Tibial nerve (tissue), 4 donors: Measurements from ENCODE around the gene TAF9. TPM values are rescaled to one million over a fixed set of nuclear protein-coding genes. Genes with fewer than 3 reads are reported as not detected.
"Not testable (repeated sequence)": the region's sequence is repeated elsewhere in the genome, so short reads cannot be mapped to it uniquely, and the experiment has no call there.

Source experiments
- DNase-seq, 2 donors: peaks; one replicate each; pipeline ENCODE4 v3.0.0-alpha.2; 2019; ENCODE audit warnings: low spot score in 2 of 2
- H3K27ac ChIP-seq, 4 donors: fragments of 200-600 bp; sonication (generic) in 3 of 4; one replicate each; pipeline ENCODE4 v1.5.1; 2017 to 2019; ENCODE audit warnings: mild to moderate bottlenecking in 1 of 4
- H3K27me3 ChIP-seq, 2 donors: fragments of 200-600 bp; sonication (generic) in 1 of 2; one replicate each; pipeline versions ENCODE4 v1.5.1 to v1.6.0; 2017 to 2019
- H3K36me3 ChIP-seq, 3 donors: fragments of 200-600 bp; sonication (generic); one replicate each; pipeline ENCODE4 v1.5.1; 2018 to 2019
- H3K4me1 ChIP-seq, 4 donors: fragments of 200-600 bp; sonication (generic) in 3 of 4; one replicate each; pipeline ENCODE4 v1.5.1; 2017 to 2019
- H3K4me3 ChIP-seq, 4 donors: fragments of 200-600 bp; sonication (generic) in 3 of 4; one replicate each; pipeline ENCODE4 v1.5.1; 2017 to 2019; ENCODE audit warnings: mild to moderate bottlenecking in 1 of 4, moderate library complexity in 1 of 4
- H3K9me3 ChIP-seq, 4 donors: fragments of 200-600 bp; sonication (generic) in 3 of 4; one replicate each; pipeline ENCODE4 v1.5.1; 2017 to 2019
- EP300 ChIP-seq, 2 donors: sonication (generic); formaldehyde crosslinking; IDR thresholded peaks; one replicate each; pipeline ENCODE4 v1.6.1; 2017; ENCODE audit warnings: antibody characterized with exemption in 2 of 2, mild to moderate bottlenecking in 1 of 2
- POLR2A ChIP-seq, 2 donors: fragments of 450-650 bp; IDR thresholded peaks; one replicate each; pipeline ENCODE4 v1.6.1; 2017; ENCODE audit warnings: antibody characterized with exemption in 2 of 2, mild to moderate bottlenecking in 2 of 2, moderate library complexity in 2 of 2
- WGBS, 2 donors: methylation state at CpG; one replicate each; pipeline ENCODE4 v1.1.5; 2018; 5-methylcytosine and 5-hydroxymethylcytosine counted together
- total RNA-seq, 4 donors: library from RNA; depleted of rRNA; stranded (reverse); fragments of >200 nt; gene quantifications; one replicate each; pipeline ENCODE4 v1.1.0, GENCODE V29; 2016
- TF ChIP-seq, protein P1 (sequence below), 5 experiments: fragments of 200-600 bp in 3 of 5; fragments of 450-650 bp in 2 of 5; sonication (generic) in 3 of 5; IDR thresholded peaks; one replicate each; pipeline ENCODE4 v1.5.1; 2016 to 2019; ENCODE audit warnings: antibody characterized with exemption in 5 of 5, mild to moderate bottlenecking in 3 of 5, moderate library complexity in 2 of 5

TAF9 gene
- total RNA-seq, 4 donors from 2014 or later, result 17.7 to 40.9 (median 29.8) TPM

GRCh38 chr5:69341520-69342161 is 27.7 kb downstream of the TAF9 start:
- no peaks in the 10 kb centered on the region for H3K27me3 ChIP-seq
- no peak overlapping the region for H3K4me3 ChIP-seq
- no peak overlapping the region for H3K27ac ChIP-seq
- WGBS, 2 donors, result 65 to 81% methylated on average over 4 of the region's 4 CpGs
- no peaks in the 10 kb centered on the region for H3K36me3 ChIP-seq
- DNase-seq, result no peak
- TF ChIP-seq, protein P1, sequence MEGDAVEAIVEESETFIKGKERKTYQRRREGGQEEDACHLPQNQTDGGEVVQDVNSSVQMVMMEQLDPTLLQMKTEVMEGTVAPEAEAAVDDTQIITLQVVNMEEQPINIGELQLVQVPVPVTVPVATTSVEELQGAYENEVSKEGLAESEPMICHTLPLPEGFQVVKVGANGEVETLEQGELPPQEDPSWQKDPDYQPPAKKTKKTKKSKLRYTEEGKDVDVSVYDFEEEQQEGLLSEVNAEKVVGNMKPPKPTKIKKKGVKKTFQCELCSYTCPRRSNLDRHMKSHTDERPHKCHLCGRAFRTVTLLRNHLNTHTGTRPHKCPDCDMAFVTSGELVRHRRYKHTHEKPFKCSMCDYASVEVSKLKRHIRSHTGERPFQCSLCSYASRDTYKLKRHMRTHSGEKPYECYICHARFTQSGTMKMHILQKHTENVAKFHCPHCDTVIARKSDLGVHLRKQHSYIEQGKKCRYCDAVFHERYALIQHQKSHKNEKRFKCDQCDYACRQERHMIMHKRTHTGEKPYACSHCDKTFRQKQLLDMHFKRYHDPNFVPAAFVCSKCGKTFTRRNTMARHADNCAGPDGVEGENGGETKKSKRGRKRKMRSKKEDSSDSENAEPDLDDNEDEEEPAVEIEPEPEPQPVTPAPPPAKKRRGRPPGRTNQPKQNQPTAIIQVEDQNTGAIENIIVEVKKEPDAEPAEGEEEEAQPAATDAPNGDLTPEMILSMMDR (IDR thresholded peaks at IDR 0.05), result no peak
- no peak for TF ChIP-seq POLR2A (IDR thresholded peaks at IDR 0.05)
- no peak for TF ChIP-seq EP300 (IDR thresholded peaks at IDR 0.05)
- no peaks in the 10 kb centered on the region for H3K9me3 ChIP-seq
- no peaks in the 10 kb centered on the region for H3K4me1 ChIP-seq

DNA sequence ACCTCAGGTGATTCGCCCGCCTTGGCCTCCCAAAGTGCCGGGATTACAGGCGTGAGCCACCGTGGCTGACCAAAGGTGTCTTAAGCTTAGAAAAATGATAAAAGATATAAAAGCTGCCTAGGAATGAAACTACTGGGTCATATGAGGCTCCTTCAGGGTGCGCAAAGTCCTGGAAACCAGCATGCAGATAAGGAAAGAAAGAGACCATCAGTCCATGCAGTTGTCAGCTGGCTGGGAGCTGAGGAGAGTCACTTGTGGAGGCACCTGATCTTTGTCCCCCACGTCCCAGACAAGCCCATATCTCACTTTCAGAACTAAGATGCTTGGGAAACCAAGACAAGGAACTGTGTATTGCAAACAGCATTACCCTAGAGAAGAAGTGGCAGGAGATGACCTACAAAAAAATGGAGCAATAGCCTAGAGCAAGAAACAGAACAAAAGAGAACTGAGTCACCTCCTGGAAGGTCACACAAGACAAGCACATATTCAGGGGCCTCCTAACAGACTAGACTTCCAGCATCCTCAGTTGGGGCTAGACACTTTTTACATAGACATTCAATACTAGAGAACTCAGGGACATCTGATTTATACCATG is 33.9 kb downstream of the TAF9 start:
- no peak for DNase-seq
- Histone ChIP-seq H3K27ac (no peak overlapping the region), H3K4me1 (peaks cover 0 to 27% (median 0%) of the 10 kb centered on the region in 4 donors), H3K4me3 (no peak overlapping the region), H3K27me3 (no peaks in the 10 kb centered on the region), H3K9me3 (no peaks in the 10 kb centered on the region), H3K36me3 (no peaks in the 10 kb centered on the region)
- no peak for TF ChIP-seq POLR2A (IDR thresholded peaks at IDR 0.05)
- TF ChIP-seq EP300 (IDR thresholded peaks at IDR 0.05), result no peak
- TF ChIP-seq, protein P1 (IDR thresholded peaks at IDR 0.05), result no peak
- 88 to 95% methylated on average over 7 of the region's 7 CpGs for WGBS, 2 donors

DNA sequence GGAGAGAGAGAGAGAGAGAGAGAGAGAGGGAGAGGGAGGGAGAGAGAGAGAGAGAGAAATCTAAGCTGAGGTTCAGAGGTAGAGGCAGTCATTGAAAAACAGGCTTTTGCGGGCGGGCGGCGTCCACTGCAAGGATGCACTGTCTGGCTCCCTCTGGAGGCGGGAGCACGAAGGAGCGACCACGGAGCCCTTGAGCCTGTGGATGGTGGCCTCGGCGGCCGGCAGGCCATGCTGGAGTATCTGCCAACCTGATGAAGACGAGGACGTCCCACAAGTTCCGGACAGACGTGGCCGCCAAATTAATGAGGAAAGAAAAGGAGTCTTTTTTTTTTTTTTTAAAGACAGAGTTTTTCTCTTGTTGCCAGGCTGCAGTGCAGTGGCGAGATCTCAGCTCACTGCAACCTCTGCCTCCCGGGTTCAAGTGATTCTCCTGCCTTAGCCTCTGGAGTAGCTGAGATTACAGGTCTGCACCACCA is 34.5 kb downstream of the TAF9 start:
- H3K4me1 ChIP-seq, result peaks cover 0 to 27% (median 0%) of the 10 kb centered on the region in 4 donors
- TF ChIP-seq POLR2A (IDR thresholded peaks at IDR 0.05) (no peak), EP300 (IDR thresholded peaks at IDR 0.05) (peak in 1 of 2 donors; percentile 22)
- TF ChIP-seq, protein P1 (IDR thresholded peaks at IDR 0.05), result peak; percentile 68 to 82 (median 78)
- H3K27me3 ChIP-seq, result no peaks in the 10 kb centered on the region
- DNase-seq, result peak; percentile 78 to 83
- 12 to 13% methylated on average over 18 of the region's 18 CpGs for WGBS, 2 donors
- peak overlapping the region in 1 of 4 donors; percentile 34 for H3K4me3 ChIP-seq
- H3K36me3 ChIP-seq, result no peaks in the 10 kb centered on the region
- no peaks in the 10 kb centered on the region for H3K9me3 ChIP-seq
- no peak overlapping the region for H3K27ac ChIP-seq

DNA sequence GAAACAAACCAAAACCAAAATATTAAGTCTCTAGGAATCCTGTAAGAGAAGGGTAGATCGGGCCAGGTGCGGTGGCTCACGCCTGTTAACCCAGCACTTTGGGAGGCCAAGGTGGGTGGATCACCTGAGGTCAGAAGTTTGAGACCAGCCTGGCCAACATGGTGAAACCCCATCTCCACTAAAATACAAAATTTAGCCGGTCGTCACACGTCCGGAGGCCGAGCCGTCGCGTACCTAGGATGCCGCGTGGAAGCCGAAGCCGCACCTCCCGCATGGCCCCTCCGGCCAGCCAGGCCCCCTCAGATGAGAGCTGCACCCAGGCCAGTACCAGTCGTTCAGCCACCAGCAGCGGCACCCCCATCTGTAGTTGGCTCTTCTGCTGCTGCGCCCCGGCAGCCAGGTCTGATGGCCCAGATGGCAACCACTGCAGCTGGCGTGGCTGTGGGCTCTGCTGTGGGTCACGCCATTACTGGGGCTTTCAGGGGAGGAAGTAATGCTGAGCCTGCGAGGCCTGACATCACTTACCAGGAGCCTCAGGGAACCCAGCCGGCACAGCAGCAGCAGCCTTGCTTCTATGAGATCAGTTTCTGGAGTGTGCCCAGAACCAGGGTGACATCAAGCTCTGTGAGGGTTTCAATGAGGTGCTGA is 35.5 kb downstream of the TAF9 start:
- H3K9me3 ChIP-seq, H3K27me3 ChIP-seq, DNase-seq, H3K36me3 ChIP-seq, H3K27ac ChIP-seq, H3K4me3 ChIP-seq: not testable (repeated sequence)
- 90 to 96% methylated on average over 25 of the region's 25 CpGs for WGBS, 2 donors
- peaks cover 0 to 27% (median 0%) of the 10 kb centered on the region in 4 donors for H3K4me1 ChIP-seq

DNA sequence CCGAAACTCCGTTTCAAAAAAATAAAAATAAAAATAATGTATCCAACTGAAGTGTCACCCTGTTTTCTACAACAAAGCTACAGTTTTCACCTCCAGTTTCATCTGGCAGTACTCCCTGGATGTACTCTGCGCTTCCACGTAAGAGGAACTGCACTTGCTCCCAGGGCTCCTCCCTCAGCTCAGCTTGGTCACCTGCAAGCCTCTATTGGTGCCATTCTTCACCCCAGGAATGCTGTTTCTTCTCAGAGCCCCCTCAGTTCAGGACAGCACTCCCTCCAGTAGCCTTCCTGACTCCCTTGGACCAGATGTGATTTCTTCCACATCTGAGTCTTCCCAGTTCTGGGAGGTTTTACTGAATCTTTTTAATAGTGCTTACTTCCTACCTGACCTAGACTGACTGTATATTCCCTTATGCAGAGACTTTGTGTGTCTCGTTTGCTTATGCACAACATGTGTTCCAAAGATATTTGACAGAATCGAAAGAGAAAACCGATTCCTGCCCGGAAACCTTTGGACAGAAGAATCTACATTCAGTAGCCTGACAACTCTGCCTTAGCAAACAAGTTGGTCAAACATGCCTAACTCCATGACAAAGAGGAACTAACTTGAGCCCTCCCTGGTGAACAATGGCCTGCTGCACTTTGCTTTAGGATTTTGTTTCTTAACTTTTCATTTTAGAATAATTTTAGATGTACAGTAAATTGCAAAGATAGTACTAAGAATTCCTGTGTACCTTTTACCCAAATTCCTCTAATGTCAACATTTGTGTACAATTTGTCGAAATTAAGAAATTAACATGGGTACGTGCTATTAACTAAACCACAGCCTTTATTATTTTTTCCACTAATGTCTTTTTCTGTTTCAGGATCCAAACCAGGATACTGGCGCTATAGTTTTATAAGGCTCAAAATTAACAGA is 37.5 kb downstream of the TAF9 start:
- no peak for DNase-seq
- TF ChIP-seq, protein P1 (IDR thresholded peaks at IDR 0.05), result no peak
- TF ChIP-seq POLR2A (IDR thresholded peaks at IDR 0.05), result no peak
- TF ChIP-seq EP300 (IDR thresholded peaks at IDR 0.05), result no peak
- 64 to 77% methylated on average over 11 of the region's 11 CpGs for WGBS, 2 donors
- peaks cover 0 to 27% (median 0%) of the 10 kb centered on the region in 4 donors for H3K4me1 ChIP-seq
- no peaks in the 10 kb centered on the region for H3K27me3 ChIP-seq
- H3K4me3 ChIP-seq, result peak overlapping the region; percentile 36 to 69 (median 64)
- no peaks in the 10 kb centered on the region for H3K36me3 ChIP-seq
- no peaks in the 10 kb centered on the region for H3K9me3 ChIP-seq
- H3K27ac ChIP-seq, result peak overlapping the region; percentile 3 to 79 (median 62)
